ENCODE measurements around the gene CUX1.

CUX1 gene

GRCh38 chr7:102216573-102217314 is 399.3 kb downstream of the CUX1 start:
- TF ChIP-seq, protein P1, sequence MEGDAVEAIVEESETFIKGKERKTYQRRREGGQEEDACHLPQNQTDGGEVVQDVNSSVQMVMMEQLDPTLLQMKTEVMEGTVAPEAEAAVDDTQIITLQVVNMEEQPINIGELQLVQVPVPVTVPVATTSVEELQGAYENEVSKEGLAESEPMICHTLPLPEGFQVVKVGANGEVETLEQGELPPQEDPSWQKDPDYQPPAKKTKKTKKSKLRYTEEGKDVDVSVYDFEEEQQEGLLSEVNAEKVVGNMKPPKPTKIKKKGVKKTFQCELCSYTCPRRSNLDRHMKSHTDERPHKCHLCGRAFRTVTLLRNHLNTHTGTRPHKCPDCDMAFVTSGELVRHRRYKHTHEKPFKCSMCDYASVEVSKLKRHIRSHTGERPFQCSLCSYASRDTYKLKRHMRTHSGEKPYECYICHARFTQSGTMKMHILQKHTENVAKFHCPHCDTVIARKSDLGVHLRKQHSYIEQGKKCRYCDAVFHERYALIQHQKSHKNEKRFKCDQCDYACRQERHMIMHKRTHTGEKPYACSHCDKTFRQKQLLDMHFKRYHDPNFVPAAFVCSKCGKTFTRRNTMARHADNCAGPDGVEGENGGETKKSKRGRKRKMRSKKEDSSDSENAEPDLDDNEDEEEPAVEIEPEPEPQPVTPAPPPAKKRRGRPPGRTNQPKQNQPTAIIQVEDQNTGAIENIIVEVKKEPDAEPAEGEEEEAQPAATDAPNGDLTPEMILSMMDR (conservative IDR thresholded peaks at IDR 0.05; ENCODE audit: low read depth, low read length): no peak
- no peak overlapping the region for H3K4me3 ChIP-seq (ENCODE audit: low read depth, low read length)
- no peak for DNase-seq (ENCODE audit: low read depth)

- peak; percentile 11 for DNase-seq (ENCODE audit: low read depth)
- TF ChIP-seq, protein P1 (conservative IDR thresholded peaks at IDR 0.05; ENCODE audit: low read depth, low read length): peak; percentile 11
Measured at GRCh38 chr7:102220229-102220850, 402.9 kb downstream of the CUX1 start.

DNA sequence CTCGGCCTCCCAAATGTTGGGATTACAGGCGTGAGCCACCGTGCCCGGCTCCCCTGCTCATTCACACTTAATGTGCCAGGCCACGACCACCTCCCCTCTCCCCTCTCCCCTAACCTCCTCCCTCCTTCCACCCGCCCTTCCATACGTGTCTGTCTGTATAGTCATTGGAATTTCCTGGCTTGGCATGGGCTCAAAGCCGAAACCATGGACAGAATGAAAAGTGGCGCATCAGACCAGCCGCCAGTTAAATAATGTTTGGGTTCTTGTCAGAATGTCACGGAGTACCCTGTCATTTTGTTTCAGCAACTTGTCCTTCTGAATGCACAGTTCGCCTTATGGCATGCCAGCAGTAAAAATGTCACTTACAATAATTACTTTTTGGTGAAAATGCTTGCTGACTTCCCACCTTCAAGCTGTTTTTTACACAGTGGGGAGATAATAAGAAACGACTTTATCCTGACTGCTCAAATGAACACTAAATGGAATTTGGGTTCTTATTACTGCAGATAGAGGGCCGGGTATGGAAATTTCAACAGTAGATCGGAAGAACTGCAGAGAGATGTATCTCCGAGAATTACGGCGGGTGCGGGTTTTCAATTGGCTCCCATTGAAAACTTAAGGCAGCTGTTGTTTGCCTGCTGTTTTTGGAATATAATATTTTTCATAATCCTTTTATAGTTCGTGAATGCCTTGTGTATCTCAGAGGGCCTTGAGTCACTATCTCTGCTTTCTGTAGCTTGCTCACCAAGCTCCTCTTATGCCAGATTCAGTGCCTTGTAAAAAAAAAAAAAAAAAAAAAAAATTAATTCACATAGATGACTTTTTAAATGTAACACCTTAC is 403.8 kb downstream of the CUX1 start:
- no peak overlapping the region for H3K4me3 ChIP-seq (ENCODE audit: low read depth, low read length)
- TF ChIP-seq, protein P1 (conservative IDR thresholded peaks at IDR 0.05; ENCODE audit: low read depth, low read length): no peak

More at GRCh38 chr7:102220229-102220850, 402.9 kb downstream of the CUX1 start:
- no peak overlapping the region for H3K4me3 ChIP-seq (ENCODE audit: low read depth, low read length)

GRCh38 chr7:102221961-102222360 is 404.5 kb downstream of the CUX1 start:
- TF ChIP-seq, protein P1 (conservative IDR thresholded peaks at IDR 0.05; ENCODE audit: low read depth, low read length): no peak
- no peak for DNase-seq (ENCODE audit: low read depth)
- H3K4me3 ChIP-seq (ENCODE audit: low read depth, low read length): no peak overlapping the region

More for the DNA sequence above, 403.8 kb downstream of the CUX1 start:
- peak; percentile 66 for DNase-seq (ENCODE audit: low read depth)

DNA sequence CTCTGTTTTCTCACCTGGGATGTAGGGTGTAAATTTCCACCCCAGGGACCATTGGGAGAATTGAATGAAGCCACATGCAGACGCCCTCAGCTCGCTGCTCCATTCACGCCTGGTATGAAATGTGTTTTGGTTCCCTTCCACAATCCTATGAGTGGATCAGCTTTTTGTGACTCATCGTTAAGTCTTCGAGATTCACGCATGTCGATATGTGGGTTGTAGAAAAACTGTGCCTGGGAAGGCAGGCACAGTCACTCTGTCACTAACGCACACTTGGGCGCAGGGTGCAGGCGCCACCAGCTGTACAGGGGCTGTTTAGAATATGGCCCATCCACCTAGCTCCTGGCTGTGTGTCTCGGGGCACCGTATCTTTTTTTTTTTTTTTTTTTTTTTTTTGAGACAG is 405.0 kb downstream of the CUX1 start:
- TF ChIP-seq, protein P1 (conservative IDR thresholded peaks at IDR 0.05; ENCODE audit: low read depth, low read length): no peak
- no peak overlapping the region for H3K4me3 ChIP-seq (ENCODE audit: low read depth, low read length)
- DNase-seq (ENCODE audit: low read depth): no peak

GRCh38 chr7:102223184-102223583 is 405.8 kb downstream of the CUX1 start:
- DNase-seq (ENCODE audit: low read depth): no peak
- no peak overlapping the region for H3K4me3 ChIP-seq (ENCODE audit: low read depth, low read length)
- TF ChIP-seq, protein P1 (conservative IDR thresholded peaks at IDR 0.05; ENCODE audit: low read depth, low read length): no peak
